Measurements from ENCODE around the gene CREBRF.
"Not testable (repeated sequence)": the region's sequence is repeated elsewhere in the genome, so short reads cannot be mapped to it uniquely, and the experiment has no call there.

The CREBRF gene, protein sequence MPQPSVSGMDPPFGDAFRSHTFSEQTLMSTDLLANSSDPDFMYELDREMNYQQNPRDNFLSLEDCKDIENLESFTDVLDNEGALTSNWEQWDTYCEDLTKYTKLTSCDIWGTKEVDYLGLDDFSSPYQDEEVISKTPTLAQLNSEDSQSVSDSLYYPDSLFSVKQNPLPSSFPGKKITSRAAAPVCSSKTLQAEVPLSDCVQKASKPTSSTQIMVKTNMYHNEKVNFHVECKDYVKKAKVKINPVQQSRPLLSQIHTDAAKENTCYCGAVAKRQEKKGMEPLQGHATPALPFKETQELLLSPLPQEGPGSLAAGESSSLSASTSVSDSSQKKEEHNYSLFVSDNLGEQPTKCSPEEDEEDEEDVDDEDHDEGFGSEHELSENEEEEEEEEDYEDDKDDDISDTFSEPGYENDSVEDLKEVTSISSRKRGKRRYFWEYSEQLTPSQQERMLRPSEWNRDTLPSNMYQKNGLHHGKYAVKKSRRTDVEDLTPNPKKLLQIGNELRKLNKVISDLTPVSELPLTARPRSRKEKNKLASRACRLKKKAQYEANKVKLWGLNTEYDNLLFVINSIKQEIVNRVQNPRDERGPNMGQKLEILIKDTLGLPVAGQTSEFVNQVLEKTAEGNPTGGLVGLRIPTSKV

DNA sequence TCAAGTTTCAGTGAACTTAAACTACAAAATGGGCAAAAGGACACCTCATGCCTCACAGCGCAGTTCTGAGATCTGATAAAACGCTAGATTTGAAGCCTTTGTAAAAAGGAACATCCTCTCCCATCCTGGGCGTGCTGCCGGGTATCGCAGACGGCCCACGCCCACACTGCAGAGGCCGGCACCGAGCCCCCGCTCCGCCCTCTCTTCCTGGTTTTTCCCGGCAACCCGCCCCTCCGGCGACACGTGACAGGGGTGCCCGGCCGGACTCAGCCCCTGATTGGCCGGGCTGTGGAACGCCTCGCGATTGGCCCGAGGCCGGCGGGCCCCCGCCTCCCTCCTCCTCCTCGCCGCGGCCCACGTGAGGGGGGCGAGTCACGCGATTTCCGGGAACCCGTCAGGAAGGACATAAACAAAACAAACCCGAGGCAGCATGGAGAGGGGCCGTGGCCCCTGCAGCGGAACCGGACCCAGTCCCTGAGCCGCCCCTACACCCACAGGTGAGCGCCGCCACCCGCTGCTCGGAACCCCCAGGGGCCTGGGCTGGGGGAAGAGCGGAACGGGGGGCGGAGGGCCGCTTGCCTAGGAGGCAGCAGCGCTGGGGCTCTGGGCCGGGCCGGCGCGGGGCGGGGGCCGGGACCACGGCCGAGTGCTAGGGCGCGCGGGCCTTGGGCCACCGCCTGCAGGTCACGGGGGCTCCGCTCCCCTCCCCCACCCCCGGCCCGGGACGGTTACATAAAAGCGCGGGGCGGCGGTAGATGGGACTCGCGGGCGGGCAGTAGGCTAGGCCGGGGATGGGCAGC, at the start of gene CREBRF:
Gene CREBRF (plus strand): TSS at position 370 of the 800 bp plus-strand sequence. CDS start 24,424 bp downstream, outside the sequence.
- peak; percentile 95 for DNase-seq (ENCODE audit: low spot score)

DNA sequence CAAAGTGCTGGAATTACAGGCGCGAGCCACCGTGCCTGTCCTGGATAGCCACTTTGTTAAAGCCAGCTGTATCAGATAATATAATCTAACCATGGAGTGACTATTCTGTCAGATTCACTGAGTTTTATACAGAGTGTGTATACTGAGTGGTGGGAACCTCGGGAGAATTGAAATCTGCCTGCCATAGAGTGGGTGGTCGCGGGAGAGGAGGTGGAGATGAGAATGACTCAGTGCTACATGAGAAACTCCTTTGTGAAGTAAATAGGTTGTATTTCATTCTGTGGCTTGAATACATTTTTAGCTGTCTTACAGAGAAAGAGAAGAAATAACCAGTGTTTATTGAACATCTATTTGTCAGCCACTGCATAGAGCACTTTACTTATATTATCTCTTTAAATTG, 46.1 kb upstream of the CREBRF start:
- DNase-seq (ENCODE audit: low spot score), result peak; percentile 40

DNA sequence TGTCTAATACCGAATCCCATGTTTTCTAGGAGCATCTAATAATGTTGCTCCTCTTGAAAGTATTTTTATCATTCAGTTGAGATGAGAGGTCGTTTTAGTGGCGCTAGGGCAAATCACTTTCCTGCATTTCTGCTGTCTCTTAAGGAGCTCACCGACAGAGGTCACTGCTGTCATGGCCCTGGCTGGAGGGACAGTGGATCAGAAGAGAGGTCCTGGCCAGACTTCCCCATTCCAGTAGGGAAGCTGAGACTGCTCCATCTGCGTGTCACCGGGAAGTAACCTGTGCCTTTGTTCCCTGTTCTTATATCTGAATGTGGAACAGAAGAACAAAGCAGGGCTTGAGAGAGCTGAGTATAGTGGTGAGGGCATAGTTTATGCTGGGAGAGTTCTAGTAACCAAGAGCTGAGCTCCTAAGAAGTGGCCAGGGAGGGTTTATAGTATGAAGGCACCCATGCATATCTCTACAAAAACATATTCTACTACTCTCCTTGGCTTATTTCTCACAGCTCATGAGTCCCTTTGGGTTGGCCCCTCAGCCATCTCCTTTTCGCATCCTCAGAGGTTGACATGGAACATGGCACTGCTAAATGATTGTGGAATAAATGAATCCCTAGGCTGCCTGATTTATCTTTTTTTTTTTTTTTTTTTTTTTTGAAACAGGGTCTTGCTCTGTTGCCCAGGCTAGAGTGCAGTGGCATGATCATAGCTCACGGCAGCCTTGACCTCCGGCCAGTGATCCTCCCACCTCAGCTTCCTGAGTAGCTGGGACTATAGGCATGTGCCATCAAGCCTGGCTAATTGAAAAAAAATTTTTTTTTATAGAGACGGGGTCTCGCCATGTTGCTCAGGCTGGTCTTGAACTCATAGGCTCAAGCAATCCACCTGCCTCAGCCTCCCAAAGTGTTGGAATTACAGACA, 45.3 kb upstream of the CREBRF start:
- no peak for DNase-seq (ENCODE audit: low spot score)

DNA sequence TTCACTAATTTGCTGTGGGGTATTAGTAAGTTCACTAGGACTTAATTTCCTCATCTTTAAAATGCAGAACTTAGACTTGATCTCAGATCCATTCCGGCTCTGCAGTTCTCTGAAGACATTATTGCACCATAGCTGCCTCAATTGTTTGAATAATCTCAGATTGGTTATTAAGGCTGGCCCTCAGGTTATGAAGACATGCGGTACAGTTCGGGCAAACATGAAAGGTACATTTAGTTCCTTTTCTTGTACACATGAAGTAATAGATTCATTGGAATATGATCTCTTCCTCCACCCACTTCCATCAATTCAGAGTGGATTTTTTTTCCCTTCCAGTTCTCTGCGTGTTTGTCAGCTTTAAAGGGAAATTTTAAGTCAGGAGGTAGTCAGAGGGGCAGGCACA, 44.6 kb upstream of the CREBRF start:
- DNase-seq (ENCODE audit: low spot score), result no peak

DNA sequence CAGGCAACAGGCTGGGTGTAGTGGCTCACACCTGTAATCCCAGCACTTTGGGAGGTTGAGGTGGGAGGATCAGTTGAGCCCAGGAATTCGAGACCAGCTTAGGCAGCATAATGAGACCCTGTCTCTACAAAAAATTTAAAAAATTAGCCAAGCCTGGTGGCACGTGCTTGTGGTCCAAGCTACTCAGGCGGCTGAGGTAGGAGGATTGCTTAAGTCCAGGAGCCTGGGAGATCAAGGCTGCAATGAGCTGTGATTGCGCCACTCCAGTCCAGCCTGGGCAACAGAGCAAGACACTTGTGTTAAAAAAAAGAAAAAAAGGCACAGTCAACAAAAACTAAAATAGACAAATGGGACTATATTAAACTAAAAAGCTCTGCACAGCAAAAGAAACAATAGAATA, 43.3 kb upstream of the CREBRF start:
- DNase-seq (ENCODE audit: low spot score), result no peak

DNA sequence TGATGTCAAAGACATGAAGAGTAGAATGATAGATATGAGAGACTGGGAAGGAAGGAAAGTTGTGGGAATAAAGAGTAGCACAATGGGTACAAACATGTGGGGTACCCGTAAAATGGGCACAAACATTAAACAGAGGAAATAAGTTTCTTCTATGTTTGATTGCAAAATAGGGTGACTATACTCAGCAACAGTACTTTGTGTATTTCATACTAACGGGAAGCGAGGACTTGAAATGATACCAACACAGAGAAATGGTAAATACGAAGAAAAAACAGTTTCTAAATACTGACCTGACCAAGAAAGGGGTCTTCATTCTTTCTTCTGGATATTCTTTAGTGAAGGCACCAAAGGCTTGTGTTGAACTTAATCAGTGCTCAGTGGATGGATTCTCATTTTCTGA, 41.5 kb upstream of the CREBRF start:
- DNase-seq (ENCODE audit: low spot score), result no peak

DNA sequence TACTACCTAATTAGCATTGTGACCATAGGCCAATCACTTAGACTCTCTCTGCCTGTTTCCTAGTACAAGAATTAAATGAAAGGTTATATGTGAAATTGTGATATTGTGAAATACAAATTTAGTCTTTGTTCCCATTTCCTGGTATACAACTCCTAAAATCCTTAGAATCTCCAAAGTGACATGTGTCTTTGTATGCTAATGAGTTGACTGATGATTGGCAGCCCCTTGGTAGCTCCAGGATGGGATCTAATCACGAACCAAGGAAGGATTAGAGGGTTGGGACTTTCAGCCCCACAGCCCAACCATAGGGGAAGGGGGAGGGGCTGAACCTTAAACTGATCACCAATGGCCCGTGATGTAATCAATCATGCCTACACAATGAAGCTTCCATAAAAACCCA, 41.0 kb upstream of the CREBRF start:
- DNase-seq (ENCODE audit: low spot score), result no peak

DNA sequence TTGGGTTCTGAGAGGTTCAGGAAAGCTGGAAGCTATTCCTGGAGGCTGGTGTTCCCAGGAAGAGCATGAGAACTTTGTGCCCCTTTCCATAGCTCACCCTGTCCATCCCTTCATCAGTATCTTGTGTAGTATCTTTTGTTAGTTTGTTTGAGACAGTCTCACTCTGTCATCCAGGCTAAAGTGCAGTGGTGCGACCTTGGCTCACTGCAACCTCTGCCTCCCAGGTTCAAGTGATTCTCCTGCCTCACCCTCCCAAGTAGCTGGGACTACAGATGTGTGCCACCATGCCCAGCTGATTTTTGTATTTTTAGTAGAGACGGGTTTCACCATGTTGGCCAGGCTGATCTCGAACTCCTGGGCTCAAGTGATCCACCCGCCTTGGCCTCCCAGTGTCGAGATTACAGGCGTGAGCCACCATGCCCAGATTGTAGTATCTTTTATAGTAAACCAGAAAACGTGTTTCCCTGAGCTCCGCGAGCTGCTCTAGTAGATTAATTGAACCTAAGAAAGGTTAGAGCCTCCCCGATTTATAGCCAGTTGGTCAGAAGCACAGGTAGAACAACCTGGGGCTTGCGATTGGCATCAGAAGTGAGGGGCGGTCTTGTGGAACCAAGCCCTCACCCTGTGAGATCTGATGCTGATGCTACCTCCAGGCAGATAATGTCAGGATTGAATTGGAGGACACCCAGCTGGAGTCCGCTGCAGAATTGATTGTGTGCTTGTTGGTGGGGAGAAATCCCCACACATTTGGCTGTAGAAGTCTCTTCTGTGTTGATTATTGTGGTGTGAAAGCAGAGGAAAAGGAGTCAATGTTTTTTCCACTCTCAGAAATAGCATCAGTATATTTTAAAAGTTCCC, 40.3 kb upstream of the CREBRF start:
- DNase-seq (ENCODE audit: low spot score), result no peak

DNA sequence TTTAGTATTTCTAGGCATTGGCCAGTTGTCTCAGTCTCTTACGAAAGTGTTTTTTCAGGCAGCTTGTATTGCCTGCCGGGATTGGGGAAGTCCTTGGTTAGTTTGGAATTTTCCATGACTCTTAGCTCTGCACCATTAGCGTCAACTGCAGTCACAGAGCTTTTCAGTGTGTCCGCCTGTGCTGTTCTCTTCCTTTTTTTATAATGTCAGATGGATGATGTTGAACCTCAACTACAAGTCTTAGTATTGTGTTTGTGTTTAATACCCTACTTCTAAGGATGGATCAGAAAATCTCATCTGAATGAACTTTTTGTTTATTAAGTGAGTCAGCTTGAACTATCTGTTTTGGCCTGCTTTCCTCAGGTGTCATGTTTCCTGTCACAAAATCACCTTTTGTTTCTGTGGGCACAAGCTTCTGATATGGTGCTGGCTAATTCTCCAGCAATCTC, 39.5 kb upstream of the CREBRF start:
- peak; percentile 84 for DNase-seq (ENCODE audit: low spot score)

DNA sequence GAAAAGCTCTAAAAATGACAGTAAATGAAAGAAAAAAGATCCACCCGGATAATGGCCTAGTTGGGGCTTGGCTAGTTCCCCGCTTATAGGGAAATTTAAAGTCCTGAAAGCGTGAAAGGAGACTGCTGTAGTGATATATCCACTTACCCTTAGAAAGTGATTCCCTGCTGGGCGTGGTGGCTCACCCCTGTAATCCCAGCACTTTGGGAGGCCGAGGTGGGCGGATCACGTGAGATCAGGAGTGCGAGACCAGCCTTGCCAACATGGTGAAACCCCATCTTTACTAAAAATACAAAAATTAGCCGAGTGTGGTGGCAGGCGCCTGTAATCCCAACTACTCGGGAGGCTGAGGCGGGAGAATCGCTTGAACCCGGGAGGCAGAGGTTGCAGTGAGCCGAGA, 39.1 kb upstream of the CREBRF start:
- not testable (repeated sequence) for DNase-seq (ENCODE audit: low spot score)

DNA sequence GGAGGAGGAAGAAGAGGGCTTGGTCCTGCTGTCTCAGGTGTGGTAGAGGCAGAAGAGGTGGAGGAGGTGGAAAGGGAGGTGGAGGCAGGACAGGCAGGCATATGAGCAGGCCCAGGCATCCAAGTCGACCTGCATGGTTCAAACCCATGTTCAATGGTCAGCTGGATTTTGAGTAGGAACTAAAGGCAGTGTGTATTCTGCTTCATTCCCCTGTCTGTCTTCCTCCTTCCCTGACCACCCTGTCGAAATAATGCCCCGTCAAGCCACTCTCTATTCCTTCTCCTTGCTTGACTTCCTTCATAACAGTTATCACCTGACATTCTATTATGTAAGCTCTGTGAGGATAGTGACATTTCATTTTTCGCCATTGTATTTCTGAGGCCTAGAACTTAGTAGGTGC, 37.8 kb upstream of the CREBRF start:
- DNase-seq (ENCODE audit: low spot score), result no peak

DNA sequence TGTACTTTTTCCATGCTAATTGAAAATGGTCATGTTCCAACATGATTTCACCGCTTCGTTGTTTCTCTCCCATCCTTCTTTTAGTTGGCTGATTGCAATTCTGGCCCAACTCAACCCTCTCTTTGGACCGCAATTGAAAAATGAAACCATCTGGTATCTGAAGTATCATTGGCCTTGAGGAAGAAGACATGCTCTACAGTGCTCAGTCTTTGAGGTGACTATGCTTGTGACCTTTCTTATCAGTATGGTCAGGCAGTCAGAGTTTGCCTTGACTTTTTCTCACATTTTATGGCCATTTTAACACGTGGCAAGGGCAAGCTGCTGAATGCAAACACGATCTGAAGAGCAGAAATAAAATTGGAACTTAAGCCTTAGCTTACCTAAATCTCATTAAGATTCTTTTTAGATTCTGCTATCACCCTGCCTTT, 36.0 kb upstream of the CREBRF start:
- no peak for DNase-seq (ENCODE audit: low spot score)

DNA sequence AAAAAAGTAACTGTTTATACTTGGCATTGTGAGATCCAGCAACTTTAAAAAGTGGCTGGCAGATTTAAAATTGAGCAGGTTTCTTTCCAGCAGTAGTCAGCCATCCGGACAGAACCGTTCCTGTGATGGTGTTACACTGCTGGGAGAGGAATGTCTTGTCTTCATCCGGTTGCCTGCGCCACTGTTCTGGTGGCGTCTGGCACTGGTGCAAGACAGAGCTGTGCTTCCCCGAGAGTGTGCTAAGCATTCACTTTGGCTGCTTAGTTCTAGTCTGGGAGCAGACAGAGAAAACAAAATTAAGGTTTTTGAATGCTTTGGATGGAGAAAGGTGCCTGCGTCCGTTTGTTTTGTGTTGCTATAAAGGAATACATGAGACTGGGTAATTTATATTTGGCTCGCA, 35.5 kb upstream of the CREBRF start:
- DNase-seq (ENCODE audit: low spot score), result no peak

DNA sequence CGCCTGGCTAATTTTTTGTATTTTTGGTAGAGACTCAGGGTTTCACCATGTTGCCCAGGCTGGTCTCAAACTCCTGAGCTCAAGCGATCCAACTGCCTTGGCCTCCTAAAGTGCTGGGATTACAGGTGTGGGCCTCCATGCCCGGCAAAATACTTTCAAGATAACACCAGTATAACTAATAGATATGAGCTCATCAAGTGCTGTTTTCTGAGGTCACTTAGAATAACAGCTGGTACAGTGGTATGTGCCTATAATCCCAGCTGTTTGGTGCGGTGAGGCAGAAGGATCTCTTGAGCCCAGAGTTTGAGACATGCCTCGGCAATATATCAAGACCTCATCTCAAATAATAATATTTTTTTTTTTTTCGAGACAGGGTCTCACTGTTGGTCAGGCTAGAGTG, 30.5 kb upstream of the CREBRF start:
- no peak for DNase-seq (ENCODE audit: low spot score)

DNA sequence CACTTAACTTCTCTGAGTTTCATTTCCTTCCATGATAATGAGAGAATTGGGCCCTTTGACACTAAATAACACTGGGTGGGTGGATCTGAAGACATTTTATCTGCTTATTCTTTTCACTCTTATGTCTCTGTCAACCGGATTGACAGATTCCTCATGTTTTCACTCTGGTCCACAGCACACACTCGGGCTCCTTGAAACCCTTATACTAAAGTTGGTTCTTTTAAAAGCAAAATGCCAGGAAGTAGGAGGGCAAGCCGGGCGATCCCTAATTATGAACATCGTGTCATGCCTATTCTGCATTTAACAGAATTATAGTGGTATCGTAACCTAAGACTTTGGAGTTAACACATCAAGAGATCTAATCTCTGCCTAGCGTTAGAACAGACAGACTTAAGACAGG, 28.2 kb upstream of the CREBRF start:
- DNase-seq (ENCODE audit: low spot score), result no peak

DNA sequence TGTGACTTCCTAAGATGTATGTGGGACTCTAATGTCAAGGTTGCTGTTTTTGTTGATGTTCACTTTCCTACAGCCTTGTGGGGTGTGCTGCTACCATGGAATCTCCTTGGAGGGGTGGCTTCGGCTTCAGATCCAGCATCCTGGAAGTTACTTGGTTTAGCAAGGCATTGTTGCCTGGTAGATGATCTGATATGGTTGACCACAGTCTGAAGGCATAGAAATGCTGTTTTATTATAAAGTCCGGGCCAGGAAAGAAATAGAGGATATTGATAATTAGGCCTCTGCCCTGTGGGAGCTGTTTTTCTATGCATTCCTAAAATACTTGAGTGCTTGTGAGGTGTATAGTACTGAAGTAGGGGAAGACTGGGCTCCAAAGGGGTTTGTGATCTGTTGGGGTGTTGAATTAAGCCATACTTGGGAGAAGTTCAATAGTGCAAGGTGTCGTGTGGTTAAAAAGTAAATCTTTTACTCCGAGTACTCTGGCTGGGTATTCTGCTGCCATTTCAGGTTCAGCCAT, 27.3 kb upstream of the CREBRF start:
- DNase-seq (ENCODE audit: low spot score), result no peak

DNA sequence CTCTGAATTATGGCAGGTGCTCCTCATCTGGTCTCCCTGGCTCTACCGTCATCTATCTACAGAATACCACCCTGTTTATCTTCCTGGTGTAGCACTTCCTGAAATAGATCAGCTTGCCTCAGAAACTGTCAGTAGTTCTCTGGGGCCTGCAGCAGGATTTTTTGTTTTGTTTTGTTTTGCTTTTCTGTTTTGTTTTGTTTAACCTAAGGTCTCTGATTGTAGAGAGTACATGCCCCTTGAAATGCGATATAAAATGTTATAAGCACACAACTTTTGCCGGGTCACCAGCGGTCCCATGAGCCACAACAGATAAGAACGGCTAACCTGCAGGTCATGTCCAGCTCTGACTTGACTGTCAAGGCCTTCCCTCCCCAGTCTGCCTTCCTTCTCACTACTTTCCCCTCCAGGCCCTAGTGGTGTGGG, 26.6 kb upstream of the CREBRF start:
- no peak for DNase-seq (ENCODE audit: low spot score)

DNA sequence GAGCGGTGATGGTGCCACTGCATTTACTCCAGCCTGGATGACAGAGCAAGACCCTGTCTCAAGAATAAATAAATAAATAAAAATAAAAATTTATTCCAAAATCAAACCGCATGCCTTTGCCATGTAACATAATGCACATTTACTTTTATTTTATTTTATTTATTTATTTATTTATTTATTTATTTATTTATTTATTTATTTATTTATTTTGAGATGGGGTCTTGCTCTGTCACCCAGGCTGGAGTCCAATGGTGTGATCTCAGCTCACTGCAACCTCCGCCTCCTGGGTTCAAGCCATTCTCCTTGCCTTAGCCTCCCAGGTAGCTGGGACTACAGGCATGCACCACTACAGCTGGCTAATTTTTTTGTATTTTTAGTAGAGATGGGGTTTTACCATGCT, 24.1 kb upstream of the CREBRF start:
- not testable (repeated sequence) for DNase-seq (ENCODE audit: low spot score)

DNA sequence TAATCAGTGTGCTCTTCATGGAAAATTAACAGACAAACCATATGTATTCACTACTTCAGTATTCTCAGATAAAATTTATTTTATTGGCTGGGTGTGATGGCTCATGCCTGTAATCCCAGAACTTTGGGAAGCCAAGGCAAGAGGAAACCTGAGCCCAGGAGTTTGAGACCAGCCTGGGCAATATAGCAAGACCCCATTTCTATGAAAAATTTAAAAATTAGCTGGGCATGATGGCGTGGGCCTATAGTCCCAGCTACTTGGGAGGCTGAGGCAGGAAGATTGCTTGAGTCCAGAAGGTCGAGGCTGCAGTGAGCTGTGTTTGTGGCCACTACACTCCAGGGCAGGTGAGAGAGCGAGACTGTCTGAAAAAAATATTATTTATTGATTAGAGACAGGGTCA, 23.4 kb upstream of the CREBRF start:
- DNase-seq (ENCODE audit: low spot score), result no peak

DNA sequence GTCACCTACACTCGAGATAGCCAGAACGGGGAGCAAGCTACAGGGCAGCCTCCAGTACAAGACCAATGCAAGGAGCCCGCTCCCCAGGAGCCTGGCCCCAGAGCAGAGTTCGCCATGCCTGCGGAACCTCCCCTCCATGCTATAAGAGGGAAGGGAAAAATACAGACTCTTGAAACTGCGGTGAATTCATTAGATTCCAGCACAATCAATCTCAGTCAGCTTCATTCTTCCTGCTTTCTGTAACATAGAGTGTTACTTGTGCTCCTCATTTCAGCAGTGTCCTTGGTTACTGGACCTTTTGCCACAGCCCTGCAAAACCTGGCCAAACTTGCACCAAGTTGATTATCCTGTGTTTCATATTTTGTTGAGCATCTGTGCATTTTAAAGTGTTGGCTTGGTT, 22.2 kb upstream of the CREBRF start:
- no peak for DNase-seq (ENCODE audit: low spot score)

Data from SW480 (cell line).